GM23338 (cell line): ENCODE data around the gene MIDN. TPM values are rescaled to one million over a fixed set of nuclear protein-coding genes. Genes with fewer than 3 reads are reported as not detected.

Source experiments
- ATAC-seq: fragments of 200-7000 bp; cut with Tn5 transposase; 3 replicates; pipeline ENCODE4 v1.9.1; 2020
- DNase-seq: peaks from one replicate; pipeline ENCODE4 v3.0.0-alpha.2; 2015; ENCODE audit warnings: low spot score
- H2AFZ ChIP-seq: fragments of 200-600 bp; sonication (generic); 2 replicates; pipeline ENCODE4 v1.8.0; 2016; ENCODE audit warnings: antibody characterized with exemption, mild to moderate bottlenecking, moderate library complexity
- H3F3A ChIP-seq: fragments of 200-600 bp; sonication (generic); replicated peaks from 2 replicates; pipeline ENCODE4 v1.8.0; 2017; ENCODE audit warnings: antibody characterized with exemption, mixed run types, low read depth
- H3K27ac ChIP-seq: fragments of 200-600 bp; sonication (generic); 2 replicates; pipeline ENCODE4 v1.6.1; 2016; ENCODE audit warnings: low read depth
- H3K27me3 ChIP-seq: fragments of 200-600 bp; sonication (generic); 2 replicates; pipeline ENCODE4 v1.8.0; 2016; ENCODE audit warnings: mild to moderate bottlenecking, mixed run types, moderate library complexity; ENCODE audit not compliant: insufficient read depth
- H3K36me3 ChIP-seq: fragments of 200-600 bp; sonication (generic); 2 replicates; pipeline ENCODE4 v1.8.0; 2016; ENCODE audit warnings: mild to moderate bottlenecking; ENCODE audit not compliant: insufficient read depth
- H3K4me1 ChIP-seq: fragments of 200-600 bp; sonication (generic); 2 replicates; pipeline ENCODE4 v1.8.0; 2016; ENCODE audit warnings: mild to moderate bottlenecking, moderate library complexity; ENCODE audit not compliant: insufficient read depth
- H3K4me2 ChIP-seq: fragments of 200-600 bp; sonication (generic); 2 replicates; pipeline ENCODE4 v1.7.1; 2017; ENCODE audit warnings: mixed run types
- H3K4me3 ChIP-seq: fragments of 200-600 bp; sonication (generic); 2 replicates; pipeline ENCODE4 v1.6.1; 2016; ENCODE audit warnings: mixed run types
- H3K79me2 ChIP-seq: fragments of 200-600 bp; sonication (generic); replicated peaks from 2 replicates; pipeline ENCODE4 v1.8.0; 2017; ENCODE audit warnings: mild to moderate bottlenecking; ENCODE audit not compliant: insufficient read depth
- H3K9me2 ChIP-seq: fragments of 200-600 bp; sonication (generic); 2 replicates; pipeline ENCODE4 v1.8.0; 2017; ENCODE audit not compliant: insufficient read depth
- H4K20me1 ChIP-seq: fragments of 200-600 bp; sonication (generic); replicated peaks from 2 replicates; pipeline ENCODE4 v1.8.0; 2017; ENCODE audit warnings: mild to moderate bottlenecking; ENCODE audit not compliant: insufficient read depth
- H3K27ac Mint-ChIP-seq: 2 replicates; pipeline ENCODE4 v1.8.0; 2020; ENCODE audit warnings: inconsistent platforms, mild to moderate bottlenecking, moderate library complexity, mixed read lengths
- H3K27me3 Mint-ChIP-seq: 3 replicates; pipeline ENCODE4 v1.8.0; 2022; ENCODE audit warnings: low read depth, mild to moderate bottlenecking, moderate library complexity, mixed read lengths, inconsistent platforms; ENCODE audit not compliant: insufficient read depth, poor library complexity
- H3K36me3 Mint-ChIP-seq: 3 replicates; pipeline ENCODE4 v1.8.0; 2021; ENCODE audit warnings: low read depth, mild to moderate bottlenecking, inconsistent platforms, moderate library complexity, mixed read lengths
- H3K4me1 Mint-ChIP-seq: 3 replicates; pipeline ENCODE4 v1.8.0; 2020; ENCODE audit warnings: mild to moderate bottlenecking, inconsistent platforms, mixed read lengths
- H3K4me3 Mint-ChIP-seq: 3 replicates; pipeline ENCODE4 v1.8.0; 2021; ENCODE audit warnings: moderate library complexity, mild to moderate bottlenecking, inconsistent platforms, mixed read lengths
- H3K9me3 Mint-ChIP-seq: 3 replicates; pipeline ENCODE4 v1.8.0; 2020; ENCODE audit warnings: moderate library complexity, mild to moderate bottlenecking, inconsistent platforms, mixed read lengths
- CREB1 ChIP-seq: fragments of 250-450 bp; sonication (Bioruptor Pico); IDR thresholded peaks from 2 replicates; pipeline ENCODE4 v1.5.0; 2020; ENCODE audit warnings: low read depth, mild to moderate bottlenecking, moderate library complexity
- EZH2 ChIP-seq: fragments of 200-600 bp; sonication (generic); IDR thresholded peaks from one replicate; pipeline ENCODE4 v1.8.0; 2017; ENCODE audit warnings: antibody characterized with exemption, mild to moderate bottlenecking, low read depth; ENCODE audit not compliant: unreplicated experiment
- EZH2phosphoT487 ChIP-seq: fragments of 200-600 bp; sonication (generic); IDR thresholded peaks from one replicate; pipeline ENCODE4 v1.8.1; 2018; ENCODE audit warnings: antibody characterized with exemption; ENCODE audit not compliant: unreplicated experiment
- JUNB ChIP-seq: IDR thresholded peaks from one replicate; pipeline ENCODE4 v1.6.1; 2016; ENCODE audit warnings: antibody characterized with exemption; ENCODE audit not compliant: unreplicated experiment
- NANOG ChIP-seq: IDR thresholded peaks from 2 replicates; pipeline ENCODE4 v1.6.1; 2016; ENCODE audit warnings: antibody characterized with exemption, borderline replicate concordance
- POLR2AphosphoS5 ChIP-seq: IDR thresholded peaks from 2 replicates; pipeline ENCODE4 v1.6.1; 2016; ENCODE audit warnings: antibody characterized with exemption, low read depth
- STAT1 ChIP-seq: IDR thresholded peaks from one replicate; pipeline ENCODE4 v1.6.1; 2016; ENCODE audit warnings: antibody characterized with exemption; ENCODE audit not compliant: unreplicated experiment
- ZNF114 ChIP-seq: fragments of 250-450 bp; sonication (Bioruptor Pico); IDR thresholded peaks from 2 replicates; pipeline ENCODE4 v1.5.0; 2020; ENCODE audit warnings: mild to moderate bottlenecking, moderate library complexity
- ZNF331 ChIP-seq: fragments of 250-450 bp; sonication (Bioruptor Pico); IDR thresholded peaks from 2 replicates; pipeline ENCODE4 v1.5.0; 2020; ENCODE audit warnings: low read depth, mild to moderate bottlenecking, moderate library complexity
- polyA plus RNA-seq: library from polyadenylated mRNA; unstranded; fragments of >200 nt; fragmentation: Nextera tagmentation; extraction: Ambion mirVana; gene quantifications from 2 replicates; pipeline ENCODE4 v1.2.1, GENCODE V29; 2016
- total RNA-seq: library from RNA; depleted of rRNA; stranded (reverse); fragments of >200 nt; shearing (Covaris generic); gene quantifications from 2 replicates; pipeline ENCODE4 v1.2.3, GENCODE V29; 2014
- TF ChIP-seq, protein P1 (sequence below): IDR thresholded peaks from 2 replicates; pipeline ENCODE4 v1.6.1; 2016; ENCODE audit warnings: antibody characterized with exemption
- TF ChIP-seq, protein P2 (sequence below): IDR thresholded peaks from one replicate; pipeline ENCODE4 v1.6.1; 2018; ENCODE audit warnings: antibody characterized with exemption; ENCODE audit not compliant: unreplicated experiment
- TF ChIP-seq, protein P3 (sequence below): fragments of 250-450 bp; sonication (Bioruptor Pico); IDR thresholded peaks from 2 replicates; pipeline ENCODE4 v1.5.0; 2020; ENCODE audit warnings: mild to moderate bottlenecking, moderate library complexity
- TF ChIP-seq, protein P4 (sequence below), 2 experiments: fragments of 200-600 bp in 1 of 2; sonication (generic) in 1 of 2; conservative IDR thresholded peaks; 2 replicates each; pipeline versions ENCODE4 v1.5.1 to v1.6.1; 2016 to 2017; ENCODE audit warnings: antibody characterized with exemption in 2 of 2, low read depth in 2 of 2, mild to moderate bottlenecking in 2 of 2, moderate library complexity in 1 of 2

Gene MIDN
- total and polyA plus RNA-seq, 2 experiments from 2014 or later = 28.6 to 113 TPM

DNA sequence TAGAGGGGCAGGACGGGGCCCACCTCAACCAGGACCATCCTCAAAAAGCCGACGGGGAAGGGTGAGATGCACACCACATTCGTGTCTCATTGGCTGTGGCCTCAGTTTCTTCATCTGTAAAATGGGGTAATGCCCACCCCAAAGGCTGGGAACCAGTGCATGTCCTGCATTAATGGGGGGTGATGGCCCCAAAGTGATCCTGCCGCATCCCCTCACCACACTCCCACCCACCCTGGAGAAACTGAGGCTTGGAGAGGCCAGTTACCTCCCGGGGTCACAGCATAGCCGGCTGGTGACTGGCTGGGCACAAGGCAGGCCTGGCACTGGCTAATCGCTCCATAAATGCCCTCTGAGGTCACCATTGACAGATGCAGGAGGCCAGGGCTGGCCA, 640 bp upstream of the MIDN start (continued):
- TF ChIP-seq, protein P1, sequence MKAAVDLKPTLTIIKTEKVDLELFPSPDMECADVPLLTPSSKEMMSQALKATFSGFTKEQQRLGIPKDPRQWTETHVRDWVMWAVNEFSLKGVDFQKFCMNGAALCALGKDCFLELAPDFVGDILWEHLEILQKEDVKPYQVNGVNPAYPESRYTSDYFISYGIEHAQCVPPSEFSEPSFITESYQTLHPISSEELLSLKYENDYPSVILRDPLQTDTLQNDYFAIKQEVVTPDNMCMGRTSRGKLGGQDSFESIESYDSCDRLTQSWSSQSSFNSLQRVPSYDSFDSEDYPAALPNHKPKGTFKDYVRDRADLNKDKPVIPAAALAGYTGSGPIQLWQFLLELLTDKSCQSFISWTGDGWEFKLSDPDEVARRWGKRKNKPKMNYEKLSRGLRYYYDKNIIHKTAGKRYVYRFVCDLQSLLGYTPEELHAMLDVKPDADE = no peak
- TF ChIP-seq NANOG (no peak), ZNF114 (CRISPR knock-in tag) (no peak)

DNA sequence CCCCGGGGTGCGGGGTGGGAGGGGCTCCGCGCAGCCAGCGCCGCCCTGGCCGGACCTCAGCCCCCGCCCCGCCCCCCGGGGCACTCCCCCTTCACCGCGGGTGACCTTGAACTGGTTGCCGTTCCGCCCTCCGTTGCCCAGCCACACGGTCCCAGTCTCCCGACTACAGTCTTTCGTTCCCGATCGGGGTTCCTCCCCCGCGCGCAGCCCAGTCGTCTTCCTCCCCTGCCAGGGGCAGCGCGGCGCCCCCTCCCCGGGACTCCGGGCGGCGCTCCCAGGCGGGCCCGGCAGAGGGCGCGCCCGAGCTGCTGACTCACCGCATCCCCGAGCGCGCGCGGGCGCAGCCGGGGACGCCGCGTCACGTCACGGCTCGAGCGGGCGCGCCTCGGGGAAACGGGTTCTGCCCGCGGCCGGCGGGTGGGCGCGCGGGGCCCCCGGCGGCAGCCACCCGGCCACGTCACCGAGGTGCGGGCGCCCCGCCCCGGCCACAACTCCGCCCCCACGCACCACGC, 459 bp downstream of the MIDN start:
- peaks cover 29% of the 10 kb centered on the region; the same call in 2 of the 3 replicates for H3K36me3 Mint-ChIP-seq
- DNase-seq (peak; percentile 90), ATAC-seq (peak; percentile 5)
- peaks cover 11% of the 10 kb centered on the region for H4K20me1 ChIP-seq
- peaks cover 16% of the 10 kb centered on the region for H3K27me3 Mint-ChIP-seq
- no peak overlapping the region for H2AFZ ChIP-seq
- peak overlapping the region; percentile 84 for H3K4me3 ChIP-seq
- peaks cover 3% of the 10 kb centered on the region; the same call in 1 of the 2 replicates for H3K4me1 ChIP-seq
- peaks cover 10% of the 10 kb centered on the region for H3F3A ChIP-seq
- H3K27ac Mint-ChIP-seq = peak overlapping the region; percentile 96
- H3K27me3 ChIP-seq = no peaks in the 10 kb centered on the region
- peak overlapping the region; percentile 94 for H3K27ac ChIP-seq
- H3K9me2 ChIP-seq = no peaks in the 10 kb centered on the region
- peaks cover 31% of the 10 kb centered on the region for H3K79me2 ChIP-seq
- peak overlapping the region; percentile 78 for H3K4me3 Mint-ChIP-seq
- peak overlapping the region; percentile 78 for H3K4me2 ChIP-seq
- H3K4me1 Mint-ChIP-seq = peaks cover 8% of the 10 kb centered on the region
- no peaks in the 10 kb centered on the region; the same call in 2 of the 3 replicates for H3K9me3 Mint-ChIP-seq
- no peaks in the 10 kb centered on the region for H3K36me3 ChIP-seq
- TF ChIP-seq JUNB (no peak), POLR2AphosphoS5 (no peak; the same call in 1 of the 2 replicates), EZH2phosphoT487 (no peak), STAT1 (no peak), CREB1 (CRISPR knock-in tag) (peak; percentile 66), NANOG (no peak), ZNF114 (CRISPR knock-in tag) (no peak), ZNF331 (CRISPR knock-in tag) (no peak), EZH2 (no peak)
- TF ChIP-seq, protein P2, sequence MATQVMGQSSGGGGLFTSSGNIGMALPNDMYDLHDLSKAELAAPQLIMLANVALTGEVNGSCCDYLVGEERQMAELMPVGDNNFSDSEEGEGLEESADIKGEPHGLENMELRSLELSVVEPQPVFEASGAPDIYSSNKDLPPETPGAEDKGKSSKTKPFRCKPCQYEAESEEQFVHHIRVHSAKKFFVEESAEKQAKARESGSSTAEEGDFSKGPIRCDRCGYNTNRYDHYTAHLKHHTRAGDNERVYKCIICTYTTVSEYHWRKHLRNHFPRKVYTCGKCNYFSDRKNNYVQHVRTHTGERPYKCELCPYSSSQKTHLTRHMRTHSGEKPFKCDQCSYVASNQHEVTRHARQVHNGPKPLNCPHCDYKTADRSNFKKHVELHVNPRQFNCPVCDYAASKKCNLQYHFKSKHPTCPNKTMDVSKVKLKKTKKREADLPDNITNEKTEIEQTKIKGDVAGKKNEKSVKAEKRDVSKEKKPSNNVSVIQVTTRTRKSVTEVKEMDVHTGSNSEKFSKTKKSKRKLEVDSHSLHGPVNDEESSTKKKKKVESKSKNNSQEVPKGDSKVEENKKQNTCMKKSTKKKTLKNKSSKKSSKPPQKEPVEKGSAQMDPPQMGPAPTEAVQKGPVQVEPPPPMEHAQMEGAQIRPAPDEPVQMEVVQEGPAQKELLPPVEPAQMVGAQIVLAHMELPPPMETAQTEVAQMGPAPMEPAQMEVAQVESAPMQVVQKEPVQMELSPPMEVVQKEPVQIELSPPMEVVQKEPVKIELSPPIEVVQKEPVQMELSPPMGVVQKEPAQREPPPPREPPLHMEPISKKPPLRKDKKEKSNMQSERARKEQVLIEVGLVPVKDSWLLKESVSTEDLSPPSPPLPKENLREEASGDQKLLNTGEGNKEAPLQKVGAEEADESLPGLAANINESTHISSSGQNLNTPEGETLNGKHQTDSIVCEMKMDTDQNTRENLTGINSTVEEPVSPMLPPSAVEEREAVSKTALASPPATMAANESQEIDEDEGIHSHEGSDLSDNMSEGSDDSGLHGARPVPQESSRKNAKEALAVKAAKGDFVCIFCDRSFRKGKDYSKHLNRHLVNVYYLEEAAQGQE = no peak
- TF ChIP-seq, protein P3, sequence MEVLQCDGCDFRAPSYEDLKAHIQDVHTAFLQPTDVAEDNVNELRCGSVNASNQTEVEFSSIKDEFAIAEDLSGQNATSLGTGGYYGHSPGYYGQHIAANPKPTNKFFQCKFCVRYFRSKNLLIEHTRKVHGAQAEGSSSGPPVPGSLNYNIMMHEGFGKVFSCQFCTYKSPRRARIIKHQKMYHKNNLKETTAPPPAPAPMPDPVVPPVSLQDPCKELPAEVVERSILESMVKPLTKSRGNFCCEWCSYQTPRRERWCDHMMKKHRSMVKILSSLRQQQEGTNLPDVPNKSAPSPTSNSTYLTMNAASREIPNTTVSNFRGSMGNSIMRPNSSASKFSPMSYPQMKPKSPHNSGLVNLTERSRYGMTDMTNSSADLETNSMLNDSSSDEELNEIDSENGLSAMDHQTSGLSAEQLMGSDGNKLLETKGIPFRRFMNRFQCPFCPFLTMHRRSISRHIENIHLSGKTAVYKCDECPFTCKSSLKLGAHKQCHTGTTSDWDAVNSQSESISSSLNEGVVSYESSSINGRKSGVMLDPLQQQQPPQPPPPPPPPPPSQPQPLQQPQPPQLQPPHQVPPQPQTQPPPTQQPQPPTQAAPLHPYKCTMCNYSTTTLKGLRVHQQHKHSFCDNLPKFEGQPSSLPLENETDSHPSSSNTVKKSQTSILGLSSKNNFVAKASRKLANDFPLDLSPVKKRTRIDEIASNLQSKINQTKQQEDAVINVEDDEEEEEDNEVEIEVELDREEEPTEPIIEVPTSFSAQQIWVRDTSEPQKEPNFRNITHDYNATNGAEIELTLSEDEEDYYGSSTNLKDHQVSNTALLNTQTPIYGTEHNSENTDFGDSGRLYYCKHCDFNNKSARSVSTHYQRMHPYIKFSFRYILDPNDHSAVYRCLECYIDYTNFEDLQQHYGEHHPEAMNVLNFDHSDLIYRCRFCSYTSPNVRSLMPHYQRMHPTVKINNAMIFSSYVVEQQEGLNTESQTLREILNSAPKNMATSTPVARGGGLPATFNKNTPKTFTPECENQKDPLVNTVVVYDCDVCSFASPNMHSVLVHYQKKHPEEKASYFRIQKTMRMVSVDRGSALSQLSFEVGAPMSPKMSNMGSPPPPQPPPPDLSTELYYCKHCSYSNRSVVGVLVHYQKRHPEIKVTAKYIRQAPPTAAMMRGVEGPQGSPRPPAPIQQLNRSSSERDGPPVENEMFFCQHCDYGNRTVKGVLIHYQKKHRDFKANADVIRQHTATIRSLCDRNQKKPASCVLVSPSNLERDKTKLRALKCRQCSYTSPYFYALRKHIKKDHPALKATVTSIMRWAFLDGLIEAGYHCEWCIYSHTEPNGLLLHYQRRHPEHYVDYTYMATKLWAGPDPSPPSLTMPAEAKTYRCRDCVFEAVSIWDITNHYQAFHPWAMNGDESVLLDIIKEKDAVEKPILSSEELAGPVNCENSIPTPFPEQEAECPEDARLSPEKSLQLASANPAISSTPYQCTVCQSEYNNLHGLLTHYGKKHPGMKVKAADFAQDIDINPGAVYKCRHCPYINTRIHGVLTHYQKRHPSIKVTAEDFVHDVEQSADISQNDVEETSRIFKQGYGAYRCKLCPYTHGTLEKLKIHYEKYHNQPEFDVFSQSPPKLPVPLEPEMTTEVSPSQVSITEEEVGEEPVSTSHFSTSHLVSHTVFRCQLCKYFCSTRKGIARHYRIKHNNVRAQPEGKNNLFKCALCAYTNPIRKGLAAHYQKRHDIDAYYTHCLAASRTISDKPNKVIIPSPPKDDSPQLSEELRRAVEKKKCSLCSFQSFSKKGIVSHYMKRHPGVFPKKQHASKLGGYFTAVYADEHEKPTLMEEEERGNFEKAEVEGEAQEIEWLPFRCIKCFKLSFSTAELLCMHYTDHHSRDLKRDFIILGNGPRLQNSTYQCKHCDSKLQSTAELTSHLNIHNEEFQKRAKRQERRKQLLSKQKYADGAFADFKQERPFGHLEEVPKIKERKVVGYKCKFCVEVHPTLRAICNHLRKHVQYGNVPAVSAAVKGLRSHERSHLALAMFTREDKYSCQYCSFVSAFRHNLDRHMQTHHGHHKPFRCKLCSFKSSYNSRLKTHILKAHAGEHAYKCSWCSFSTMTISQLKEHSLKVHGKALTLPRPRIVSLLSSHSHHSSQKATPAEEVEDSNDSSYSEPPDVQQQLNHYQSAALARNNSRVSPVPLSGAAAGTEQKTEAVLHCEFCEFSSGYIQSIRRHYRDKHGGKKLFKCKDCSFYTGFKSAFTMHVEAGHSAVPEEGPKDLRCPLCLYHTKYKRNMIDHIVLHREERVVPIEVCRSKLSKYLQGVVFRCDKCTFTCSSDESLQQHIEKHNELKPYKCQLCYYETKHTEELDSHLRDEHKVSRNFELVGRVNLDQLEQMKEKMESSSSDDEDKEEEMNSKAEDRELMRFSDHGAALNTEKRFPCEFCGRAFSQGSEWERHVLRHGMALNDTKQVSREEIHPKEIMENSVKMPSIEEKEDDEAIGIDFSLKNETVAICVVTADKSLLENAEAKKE (CRISPR knock-in tag) = no peak
- TF ChIP-seq, protein P4, sequence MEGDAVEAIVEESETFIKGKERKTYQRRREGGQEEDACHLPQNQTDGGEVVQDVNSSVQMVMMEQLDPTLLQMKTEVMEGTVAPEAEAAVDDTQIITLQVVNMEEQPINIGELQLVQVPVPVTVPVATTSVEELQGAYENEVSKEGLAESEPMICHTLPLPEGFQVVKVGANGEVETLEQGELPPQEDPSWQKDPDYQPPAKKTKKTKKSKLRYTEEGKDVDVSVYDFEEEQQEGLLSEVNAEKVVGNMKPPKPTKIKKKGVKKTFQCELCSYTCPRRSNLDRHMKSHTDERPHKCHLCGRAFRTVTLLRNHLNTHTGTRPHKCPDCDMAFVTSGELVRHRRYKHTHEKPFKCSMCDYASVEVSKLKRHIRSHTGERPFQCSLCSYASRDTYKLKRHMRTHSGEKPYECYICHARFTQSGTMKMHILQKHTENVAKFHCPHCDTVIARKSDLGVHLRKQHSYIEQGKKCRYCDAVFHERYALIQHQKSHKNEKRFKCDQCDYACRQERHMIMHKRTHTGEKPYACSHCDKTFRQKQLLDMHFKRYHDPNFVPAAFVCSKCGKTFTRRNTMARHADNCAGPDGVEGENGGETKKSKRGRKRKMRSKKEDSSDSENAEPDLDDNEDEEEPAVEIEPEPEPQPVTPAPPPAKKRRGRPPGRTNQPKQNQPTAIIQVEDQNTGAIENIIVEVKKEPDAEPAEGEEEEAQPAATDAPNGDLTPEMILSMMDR (conservative IDR thresholded peaks at IDR 0.05; ENCODE audit: low read depth in 2 of 2) = peak; percentile 59 to 62
